PC-3 (cell line): ENCODE results near the gene MSH4.
"Not testable (repeated sequence)": the region's sequence is repeated elsewhere in the genome, so short reads cannot be mapped to it uniquely, and the experiment has no call there.

Source experiments
- EZH2 ChIP-seq: fragments of 300-600 bp; sonication (generic); IDR thresholded peaks from one replicate; pipeline ENCODE4 v1.6.1; 2017; ENCODE audit warnings: antibody characterized with exemption, mild to moderate bottlenecking, low read length; ENCODE audit not compliant: unreplicated experiment
- EZH2phosphoT487 ChIP-seq: fragments of 300-600 bp; sonication (generic); IDR thresholded peaks from 2 replicates; pipeline ENCODE4 v1.6.1; 2018; ENCODE audit warnings: mild to moderate bottlenecking, antibody characterized with exemption, low read length, borderline replicate concordance
- TF ChIP-seq, protein P1 (sequence below): fragments of 300-600 bp; sonication (generic); conservative IDR thresholded peaks from 2 replicates; pipeline ENCODE4 v1.5.1; 2017; ENCODE audit warnings: antibody characterized with exemption, low read depth, mild to moderate bottlenecking, low read length

DNA sequence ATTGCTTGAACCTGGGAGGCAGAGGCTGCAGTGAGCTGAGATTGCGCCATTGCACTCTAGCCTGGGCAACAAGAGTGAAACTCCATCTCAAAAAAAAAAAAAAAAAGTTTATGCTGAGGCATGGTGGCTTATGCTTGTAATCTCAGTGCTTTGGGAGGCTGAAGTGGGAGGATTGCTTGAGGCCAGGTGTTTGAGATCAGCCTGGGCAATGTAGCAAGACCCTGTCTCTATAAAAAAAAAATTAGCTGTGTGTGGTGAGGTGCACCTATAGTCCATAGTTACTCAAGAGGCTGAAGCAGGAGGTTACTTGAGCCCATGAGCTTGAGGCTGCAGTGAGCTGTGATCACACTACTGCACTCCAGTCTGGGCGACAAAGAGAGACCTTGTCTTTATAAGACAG lies 4.8 kb downstream of the MSH4 start:
- TF ChIP-seq EZH2, EZH2phosphoT487: not testable (repeated sequence)
- TF ChIP-seq, protein P1, sequence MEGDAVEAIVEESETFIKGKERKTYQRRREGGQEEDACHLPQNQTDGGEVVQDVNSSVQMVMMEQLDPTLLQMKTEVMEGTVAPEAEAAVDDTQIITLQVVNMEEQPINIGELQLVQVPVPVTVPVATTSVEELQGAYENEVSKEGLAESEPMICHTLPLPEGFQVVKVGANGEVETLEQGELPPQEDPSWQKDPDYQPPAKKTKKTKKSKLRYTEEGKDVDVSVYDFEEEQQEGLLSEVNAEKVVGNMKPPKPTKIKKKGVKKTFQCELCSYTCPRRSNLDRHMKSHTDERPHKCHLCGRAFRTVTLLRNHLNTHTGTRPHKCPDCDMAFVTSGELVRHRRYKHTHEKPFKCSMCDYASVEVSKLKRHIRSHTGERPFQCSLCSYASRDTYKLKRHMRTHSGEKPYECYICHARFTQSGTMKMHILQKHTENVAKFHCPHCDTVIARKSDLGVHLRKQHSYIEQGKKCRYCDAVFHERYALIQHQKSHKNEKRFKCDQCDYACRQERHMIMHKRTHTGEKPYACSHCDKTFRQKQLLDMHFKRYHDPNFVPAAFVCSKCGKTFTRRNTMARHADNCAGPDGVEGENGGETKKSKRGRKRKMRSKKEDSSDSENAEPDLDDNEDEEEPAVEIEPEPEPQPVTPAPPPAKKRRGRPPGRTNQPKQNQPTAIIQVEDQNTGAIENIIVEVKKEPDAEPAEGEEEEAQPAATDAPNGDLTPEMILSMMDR = not testable (repeated sequence)
